ENCODE measurements around the gene TSPAN6.

DNA sequence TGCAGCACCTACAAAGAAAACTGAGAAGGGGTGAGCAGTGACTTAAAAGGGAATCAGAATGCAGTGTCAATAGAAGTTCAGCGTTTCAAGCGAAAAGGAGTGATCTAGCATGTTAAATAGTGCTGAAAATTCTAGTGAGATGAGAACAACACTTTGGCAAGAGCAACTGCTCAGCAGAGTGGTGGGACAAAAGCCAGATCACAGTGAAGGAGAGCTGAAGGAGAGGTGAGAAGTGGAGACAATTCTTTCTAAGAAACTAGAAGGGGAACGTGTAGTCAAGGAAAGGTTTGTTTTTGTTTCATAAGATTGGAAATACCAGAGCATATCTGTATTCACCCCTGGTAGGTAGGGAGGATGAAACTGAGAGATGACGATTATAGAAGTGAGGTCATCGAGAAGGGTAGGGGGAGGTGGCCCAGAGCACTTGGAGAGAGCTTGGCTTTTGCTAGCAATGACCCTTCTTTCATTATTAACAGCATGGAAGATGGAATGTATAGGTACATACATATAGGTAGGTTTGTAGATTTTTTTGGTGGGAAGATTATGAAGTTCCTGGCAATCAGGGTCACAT is 41.1 kb upstream of the TSPAN6 start:
- TF ChIP-seq, protein P1, sequence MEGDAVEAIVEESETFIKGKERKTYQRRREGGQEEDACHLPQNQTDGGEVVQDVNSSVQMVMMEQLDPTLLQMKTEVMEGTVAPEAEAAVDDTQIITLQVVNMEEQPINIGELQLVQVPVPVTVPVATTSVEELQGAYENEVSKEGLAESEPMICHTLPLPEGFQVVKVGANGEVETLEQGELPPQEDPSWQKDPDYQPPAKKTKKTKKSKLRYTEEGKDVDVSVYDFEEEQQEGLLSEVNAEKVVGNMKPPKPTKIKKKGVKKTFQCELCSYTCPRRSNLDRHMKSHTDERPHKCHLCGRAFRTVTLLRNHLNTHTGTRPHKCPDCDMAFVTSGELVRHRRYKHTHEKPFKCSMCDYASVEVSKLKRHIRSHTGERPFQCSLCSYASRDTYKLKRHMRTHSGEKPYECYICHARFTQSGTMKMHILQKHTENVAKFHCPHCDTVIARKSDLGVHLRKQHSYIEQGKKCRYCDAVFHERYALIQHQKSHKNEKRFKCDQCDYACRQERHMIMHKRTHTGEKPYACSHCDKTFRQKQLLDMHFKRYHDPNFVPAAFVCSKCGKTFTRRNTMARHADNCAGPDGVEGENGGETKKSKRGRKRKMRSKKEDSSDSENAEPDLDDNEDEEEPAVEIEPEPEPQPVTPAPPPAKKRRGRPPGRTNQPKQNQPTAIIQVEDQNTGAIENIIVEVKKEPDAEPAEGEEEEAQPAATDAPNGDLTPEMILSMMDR (conservative IDR thresholded peaks at IDR 0.05; ENCODE audit: low read length), result no peak
- TF ChIP-seq EZH2phosphoT487 (IDR thresholded peaks at IDR 0.05; ENCODE audit: borderline replicate concordance), result no peak
